Glomerular visceral epithelial cell (primary cell): Measurements from ENCODE around the gene ABTB1.

Experiments
- DNase-seq: peaks from one replicate; pipeline ENCODE4 v3.0.0-alpha.2; 2016; ENCODE audit errors: extremely low spot score

ABTB1 gene

DNA sequence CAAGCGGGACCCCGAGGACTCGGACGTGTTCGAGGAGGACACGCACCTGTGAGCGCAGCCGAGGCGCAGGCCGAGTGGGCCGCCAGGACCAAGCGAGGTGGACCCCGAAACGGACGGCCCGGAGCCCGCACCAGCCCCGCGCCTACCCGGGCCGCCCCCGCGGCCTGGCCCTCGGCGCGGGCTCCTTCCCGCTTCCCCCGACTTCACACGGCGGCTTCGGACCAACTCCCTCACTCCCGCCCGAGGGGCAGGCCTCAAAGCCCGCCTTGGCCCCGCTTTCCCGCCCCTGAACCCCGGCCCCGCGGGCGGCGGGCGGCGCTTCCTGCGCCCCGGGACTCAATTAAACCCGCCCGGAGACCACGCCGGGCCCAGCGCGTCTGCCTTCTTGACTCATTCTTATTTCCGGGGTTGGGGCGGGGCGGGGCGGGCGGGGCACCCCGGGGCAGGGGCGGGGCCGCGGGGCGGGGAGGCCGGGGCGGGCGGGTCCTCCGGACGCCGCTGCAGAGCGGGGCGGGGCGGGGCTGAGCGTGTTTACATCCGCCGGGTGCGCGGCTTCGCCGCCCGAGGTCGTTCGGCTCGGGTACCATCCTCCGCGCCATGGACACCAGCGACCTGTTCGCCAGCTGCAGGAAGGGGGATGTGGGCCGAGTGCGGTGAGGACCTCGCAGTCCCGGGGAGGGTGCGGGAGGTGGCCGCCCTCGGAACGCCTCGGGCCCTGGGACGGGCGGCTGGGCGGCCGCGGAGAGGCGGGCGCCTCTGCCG is at the start of gene ABTB1:
Gene ABTB1 (plus strand): TSS at position 524 of the 762 bp plus-strand sequence. CDS start 74 bp downstream, at position 598.
- DNase-seq: peak; percentile 85

DNA sequence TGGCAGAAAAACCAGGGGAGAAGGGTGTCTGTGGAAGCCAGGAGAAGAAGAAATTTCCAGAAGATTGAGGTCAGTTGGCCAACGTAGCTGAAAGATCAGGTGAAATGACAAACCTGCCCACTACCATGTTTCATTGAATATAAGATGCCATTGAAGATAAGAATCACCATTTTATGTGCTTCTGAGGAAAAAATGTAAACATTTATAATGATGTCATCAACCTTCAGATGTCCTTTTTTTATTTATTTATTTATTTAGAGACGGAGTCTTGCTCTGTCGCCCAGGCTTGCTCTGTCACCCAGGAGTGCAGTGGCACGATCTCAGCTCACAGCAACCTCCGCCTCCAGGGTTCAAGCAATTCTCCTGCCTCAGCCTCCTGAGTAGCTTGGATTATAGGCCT is 48.7 kb upstream of the ABTB1 start:
- no peak for DNase-seq

DNA sequence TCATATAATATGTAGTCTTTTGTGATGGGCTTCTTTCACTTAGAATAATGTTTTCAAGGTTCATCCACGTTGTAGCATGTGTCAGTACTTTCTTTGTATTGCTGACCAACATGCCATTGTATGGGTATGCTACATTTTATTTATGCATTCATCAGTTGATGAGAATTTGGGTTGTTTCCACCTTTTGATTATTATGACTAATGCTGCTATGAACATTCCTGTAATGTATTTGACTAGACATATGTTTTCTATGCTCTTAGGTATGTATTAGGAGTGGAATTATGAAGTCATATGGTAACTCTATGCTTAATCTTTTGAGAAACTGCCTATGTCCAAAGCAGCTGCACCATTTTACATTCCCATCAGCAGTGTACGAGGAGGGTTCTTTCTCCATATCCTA is 46.9 kb upstream of the ABTB1 start:
- DNase-seq: no peak

DNA sequence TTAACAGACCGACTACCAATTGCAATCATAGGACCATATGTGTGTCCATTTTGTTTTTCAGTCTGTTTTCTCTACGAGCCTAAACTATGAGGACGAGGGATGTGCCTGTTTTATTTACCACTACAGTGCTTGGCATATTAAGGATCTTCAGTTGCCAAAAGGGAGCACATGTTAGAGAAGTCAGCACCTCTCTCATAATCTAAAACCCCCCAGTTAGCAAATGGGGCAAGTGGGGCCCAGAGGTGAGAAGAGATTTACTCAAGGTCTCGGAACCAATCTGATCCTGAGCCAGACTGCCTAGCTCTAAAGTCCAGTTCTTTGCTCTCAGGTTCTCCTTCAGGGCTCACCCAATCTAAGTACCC is 44.3 kb upstream of the ABTB1 start:
- DNase-seq: no peak

DNA sequence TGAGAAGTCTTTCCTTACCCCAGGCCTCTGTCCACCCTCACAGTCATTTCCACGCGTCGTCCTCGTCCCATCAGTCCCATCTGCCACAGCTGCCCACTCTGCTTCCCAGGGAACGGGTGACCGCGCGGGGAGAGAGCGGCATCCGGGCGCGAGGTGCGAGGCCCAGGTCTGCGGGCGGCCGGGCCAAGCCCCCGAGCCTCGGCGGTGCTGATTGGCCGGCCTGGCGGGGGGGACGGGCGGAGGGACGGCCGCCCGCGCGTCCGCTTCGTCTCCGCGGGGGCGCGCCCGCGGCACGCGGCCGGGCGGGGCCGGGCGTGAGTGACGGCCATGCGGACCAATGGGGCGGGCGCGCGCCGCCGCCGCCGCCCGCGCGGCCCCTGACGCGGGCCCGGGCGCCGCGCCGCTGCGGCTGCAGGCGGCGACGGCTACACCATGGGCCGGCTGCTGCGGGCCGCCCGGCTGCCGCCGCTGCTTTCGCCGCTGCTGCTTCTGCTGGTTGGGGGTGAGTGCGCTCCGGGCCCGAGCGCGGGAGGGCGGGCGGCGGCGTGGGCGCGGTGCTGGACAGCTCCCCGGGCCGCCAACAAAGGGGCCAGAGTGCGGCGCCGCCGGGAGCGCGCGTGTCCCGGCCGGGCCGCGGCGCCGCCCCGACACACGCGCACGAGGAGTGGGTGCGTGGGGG is 43.8 kb upstream of the ABTB1 start, which contains the start of gene PODXL2:
Gene PODXL2 (plus strand): TSS at position 398 of the 679 bp plus-strand sequence. CDS start 35 bp downstream, at position 433.
- DNase-seq: peak; percentile 68

DNA sequence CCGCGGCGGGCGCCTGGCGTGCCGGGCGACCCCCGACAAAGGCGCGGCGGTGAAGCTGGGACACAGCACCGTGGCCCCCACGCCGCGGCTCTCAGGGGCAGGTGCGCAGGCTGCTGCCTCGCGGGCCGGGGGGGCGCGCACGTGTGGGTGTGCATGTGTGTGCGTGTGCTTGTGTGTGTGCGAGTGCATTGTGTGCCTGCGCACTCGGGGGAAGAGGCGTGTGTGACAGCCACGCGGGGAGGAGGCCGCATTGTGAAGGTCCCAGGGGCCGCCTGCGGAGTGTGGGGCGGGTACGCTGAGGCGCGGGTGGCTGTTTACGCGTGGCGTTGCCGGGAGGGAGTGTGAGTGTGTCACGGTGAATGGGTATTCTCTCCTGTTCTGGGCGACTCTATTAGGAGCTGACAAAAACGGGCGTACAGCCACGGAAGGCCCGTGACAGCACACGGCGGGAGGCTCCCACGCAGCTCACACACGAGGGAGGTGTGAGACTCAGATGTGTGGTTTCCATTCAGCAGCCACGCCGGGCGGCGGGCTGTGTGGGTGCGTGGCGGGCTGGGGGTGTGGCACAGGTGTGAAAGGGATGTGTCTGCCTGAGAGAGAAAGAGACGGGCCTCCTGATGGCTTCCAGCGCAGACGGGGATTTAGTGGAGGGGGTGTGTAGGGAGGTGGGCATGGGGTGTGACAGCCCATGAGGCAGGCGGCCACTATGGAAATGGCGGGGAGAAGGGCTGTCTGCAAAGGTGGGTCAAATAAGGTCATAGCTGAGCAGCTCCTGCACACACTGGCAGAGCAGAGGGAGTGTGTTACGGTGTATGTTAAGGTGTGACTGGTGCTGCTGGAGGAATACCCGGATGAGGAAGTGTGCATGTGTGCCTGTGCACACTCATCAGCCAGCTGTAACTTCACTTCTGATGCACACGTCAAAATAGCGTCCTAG is 43.0 kb upstream of the ABTB1 start:
- no peak for DNase-seq

DNA sequence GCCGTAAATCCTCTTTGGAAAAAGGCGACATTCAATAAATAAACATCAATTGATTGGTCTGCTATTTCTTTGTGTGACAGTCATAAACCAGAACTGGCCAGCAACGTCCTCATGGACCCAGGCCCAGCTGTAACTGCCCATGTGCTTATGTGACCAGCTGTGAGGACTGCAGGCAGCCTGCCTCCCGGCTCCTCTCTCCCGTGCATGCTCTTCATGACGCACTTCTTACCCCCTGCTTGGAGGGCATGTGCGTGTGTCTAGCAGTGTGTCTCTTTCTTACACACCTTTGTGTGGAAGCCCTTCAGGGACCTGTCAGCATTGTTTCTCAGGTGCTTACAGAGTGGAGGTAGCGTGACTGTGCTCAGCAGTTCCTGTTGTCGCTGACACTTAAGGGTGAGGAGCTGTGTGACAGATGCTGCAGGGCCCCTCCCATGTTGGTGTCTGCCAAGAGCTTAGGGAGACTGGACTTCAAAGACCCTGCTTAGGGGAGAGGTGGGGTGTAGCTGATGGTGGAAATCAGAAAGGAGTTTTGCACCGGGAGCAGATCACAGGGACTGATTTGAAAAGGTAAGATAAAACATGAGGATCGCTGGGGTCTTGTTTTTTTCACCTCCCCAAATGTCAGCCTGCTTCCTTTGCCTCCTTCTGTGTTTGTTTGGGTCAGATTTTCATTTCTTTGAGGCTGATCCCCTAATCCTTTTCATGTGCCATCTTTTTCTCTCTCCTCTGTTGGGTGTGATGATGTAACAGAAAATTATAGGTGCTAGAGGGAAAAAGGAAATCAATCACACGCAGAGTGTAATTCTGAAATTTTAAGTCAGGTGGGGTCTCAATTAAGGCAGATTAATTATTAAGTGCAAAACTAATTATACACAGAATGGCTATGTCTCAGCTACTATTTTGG is 41.7 kb upstream of the ABTB1 start:
- no peak for DNase-seq

DNA sequence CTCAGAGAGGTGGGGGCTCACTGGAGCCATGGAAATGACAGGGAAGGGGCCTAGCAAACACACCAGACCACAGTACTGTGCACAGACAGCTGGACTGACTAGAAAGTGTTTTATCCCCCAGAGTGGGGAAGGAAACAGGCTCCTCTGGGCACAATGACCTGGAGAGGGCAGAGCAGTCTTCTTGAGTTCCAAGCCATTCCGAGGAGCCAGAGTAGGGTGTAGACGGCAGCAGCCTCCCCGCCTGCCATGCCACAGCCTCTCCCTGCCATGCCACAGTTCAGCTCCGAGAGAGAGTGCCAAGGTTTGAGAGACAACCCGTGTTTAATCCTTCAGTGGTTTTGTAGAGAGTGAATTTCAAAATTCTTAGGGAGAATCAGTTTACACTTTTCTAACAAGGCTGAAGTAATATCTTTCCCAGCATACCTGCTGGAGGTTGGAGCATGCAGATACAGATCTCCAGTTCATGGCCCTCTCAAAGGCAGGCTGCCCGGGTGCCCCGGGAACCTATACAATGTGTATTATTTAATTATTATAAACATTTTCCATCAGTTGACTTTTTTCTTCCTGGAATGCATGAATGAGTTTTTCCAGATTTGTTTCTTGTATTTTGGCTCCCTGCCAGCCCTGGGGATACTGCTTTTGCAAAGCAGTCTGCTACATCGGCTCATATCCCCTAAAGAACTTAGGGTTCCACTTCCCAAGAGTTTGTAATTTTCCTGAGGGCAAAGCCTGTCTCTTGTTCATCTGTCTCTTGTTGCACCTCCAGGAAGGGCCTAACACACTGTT is 40.5 kb upstream of the ABTB1 start:
- DNase-seq: no peak

DNA sequence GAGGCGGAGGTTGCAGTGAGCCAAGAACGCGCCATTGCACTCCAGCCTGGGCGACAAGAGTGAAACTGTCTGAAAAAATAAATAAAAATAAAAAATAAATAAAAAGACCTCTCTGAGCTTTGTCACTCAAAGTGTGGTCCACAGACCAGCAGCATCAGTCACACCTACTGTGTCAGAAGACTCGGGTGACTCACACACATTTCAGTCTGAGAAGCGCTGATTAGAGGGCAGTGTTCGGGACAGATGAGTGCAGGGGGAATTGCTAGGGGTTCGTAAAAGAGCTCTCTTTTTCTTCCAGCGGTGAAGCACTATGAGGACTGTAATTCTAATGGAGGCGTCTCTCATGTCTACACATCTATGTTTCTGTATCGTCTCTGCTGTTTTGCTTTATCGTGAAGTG is 38.1 kb upstream of the ABTB1 start:
- no peak for DNase-seq

DNA sequence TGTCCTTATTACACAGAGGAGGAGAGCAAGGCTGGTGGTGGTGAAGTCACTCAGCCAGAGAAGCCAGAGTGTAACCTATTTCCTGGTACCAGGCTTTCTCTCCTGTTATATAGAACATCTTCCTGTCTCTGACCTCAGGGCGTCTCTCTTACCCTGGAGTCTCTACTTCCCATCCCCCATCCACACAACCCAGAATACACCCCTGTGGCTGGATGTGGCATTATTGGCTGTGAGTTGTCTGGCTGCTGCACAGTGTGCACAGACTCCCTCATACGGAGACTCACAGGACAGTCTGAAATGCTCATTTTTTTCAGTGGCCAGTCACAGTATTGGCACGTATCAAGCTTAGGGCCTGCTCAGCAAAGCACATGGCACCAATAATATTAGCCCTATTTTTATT is 35.2 kb upstream of the ABTB1 start:
- peak; percentile 52 for DNase-seq

DNA sequence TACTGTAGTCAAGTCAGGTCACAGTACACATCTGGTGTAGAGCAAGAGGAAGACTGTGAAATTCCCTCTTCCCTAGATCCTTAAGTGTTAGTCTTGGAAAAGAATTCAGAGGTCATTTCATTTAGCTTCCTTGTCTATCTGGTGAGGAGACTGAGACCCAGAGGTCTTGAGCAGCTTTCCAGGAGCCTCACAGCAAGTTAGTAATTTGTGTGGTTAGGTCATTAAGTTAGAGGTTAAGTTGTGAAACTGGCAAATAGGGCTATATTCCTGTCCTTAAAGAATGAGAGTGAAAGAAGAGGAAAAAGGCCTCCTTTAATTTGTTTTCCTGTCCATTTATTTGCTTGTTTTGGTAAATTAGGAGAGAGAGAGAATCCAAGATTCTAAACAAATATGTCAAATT is 34.8 kb upstream of the ABTB1 start:
- DNase-seq: no peak

DNA sequence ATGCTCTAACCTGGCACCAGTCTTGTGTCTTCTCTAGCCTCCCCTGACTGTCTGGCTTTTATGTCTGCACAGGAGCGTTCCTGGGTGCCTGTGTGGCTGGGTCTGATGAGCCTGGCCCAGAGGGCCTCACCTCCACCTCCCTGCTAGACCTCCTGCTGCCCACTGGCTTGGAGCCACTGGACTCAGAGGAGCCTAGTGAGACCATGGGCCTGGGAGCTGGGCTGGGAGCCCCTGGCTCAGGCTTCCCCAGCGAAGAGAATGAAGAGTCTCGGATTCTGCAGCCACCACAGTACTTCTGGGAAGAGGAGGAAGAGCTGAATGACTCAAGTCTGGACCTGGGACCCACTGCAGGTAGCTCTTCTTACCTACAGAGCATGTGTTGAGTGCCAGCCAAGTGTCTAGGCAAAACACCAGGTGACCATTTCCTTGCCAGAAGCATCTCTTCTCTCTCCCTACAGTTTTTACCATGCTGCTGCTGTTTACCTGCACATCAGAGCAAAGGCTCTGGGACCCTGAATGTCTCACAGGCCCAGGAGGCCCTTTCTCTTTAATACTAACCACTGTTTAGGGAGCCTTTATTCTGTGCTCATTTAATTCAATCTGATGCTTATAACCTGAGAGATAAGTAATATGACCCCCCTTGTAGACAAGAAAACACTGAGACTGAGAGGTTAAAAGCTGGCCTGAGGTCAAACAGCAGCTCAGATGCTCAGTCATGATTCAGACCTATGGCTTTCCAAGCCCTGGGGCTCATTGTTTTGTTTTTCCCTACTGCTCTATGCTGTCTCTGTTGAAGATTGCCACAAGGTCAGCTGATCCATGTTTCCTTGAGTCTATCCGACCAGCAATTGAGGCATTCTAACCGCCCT is 33.3 kb upstream of the ABTB1 start:
- DNase-seq: peak; percentile 37

DNA sequence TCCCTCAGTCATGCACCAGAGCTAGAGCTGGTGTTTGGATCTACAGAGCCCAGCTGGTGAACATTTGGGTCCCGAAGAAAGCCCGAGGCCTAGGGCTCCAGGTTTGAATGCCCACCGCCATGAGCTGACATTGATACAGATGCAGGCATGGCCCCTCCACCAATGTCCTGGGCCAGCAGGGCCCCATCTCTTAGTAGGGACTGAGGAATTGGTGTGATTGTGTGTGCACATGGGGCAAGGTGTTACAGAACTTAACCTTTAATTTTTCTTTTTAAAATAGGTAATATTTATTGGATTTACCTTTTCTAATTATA is 32.8 kb upstream of the ABTB1 start:
- DNase-seq: no peak

DNA sequence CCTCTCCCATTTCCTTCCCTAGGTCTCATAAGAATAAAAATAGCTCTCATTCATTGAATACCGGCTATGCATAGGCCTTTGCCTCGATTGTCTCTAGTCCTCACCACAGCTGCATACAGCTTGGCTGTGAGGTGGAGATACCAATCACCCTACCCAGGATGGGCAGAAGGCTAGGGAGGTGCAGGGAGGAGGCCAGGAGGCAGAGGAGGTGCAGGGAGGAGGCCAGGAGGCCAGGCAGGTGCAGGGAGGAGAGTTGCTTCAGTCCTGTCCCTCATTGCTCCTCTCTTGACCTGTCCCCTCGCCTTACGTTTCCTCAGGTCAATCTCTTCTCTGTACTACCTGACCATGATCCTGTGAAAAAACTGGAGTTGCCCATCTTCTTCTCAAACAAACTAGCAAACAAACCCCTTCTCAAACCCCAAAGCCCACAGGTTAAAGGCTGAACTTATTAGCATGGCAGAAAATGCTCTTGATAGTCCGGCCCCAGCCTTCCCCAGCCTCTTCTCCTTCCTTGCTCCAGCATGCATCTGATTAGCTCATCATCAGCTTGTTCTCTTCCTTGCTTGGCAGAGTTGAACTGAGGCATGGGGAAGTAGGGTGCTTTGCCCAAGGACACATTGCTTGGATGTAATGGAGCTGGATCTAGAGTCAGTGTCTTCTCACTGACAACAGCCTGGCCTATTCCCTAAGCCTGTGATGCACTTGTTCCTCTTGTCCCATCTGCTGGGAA is 27.9 kb upstream of the ABTB1 start:
- DNase-seq: no peak

DNA sequence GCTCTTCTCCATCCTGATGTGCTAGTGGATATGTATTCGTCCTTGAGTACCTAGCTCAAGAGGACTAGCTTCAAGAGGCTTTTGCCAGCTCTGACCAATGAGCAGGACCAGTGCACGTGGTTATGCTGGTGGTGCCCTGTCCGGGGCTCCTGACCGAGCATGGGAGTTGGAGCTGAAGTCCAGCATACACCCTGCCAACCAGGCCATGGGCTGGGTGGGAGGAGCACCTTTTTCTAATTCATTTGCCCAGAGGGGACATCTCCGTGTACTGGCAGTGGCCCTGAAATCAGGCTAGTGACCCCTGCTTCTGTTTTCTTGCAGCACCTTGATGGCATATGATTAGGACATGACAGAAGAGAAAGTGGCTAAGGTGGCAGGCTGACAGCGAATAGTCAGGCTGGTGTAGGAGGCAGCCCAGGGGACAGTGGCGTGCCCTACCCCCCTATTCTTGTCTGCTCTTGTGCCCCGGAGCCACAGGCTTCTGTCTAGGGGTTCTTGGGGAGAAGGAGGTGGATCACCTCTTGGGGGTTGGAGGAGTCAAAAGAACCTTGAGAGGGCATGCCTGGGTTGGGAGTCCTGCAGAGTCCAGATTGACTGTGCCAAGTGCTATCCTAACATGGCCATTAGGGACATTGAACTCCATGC is 27.3 kb upstream of the ABTB1 start:
- DNase-seq: no peak

DNA sequence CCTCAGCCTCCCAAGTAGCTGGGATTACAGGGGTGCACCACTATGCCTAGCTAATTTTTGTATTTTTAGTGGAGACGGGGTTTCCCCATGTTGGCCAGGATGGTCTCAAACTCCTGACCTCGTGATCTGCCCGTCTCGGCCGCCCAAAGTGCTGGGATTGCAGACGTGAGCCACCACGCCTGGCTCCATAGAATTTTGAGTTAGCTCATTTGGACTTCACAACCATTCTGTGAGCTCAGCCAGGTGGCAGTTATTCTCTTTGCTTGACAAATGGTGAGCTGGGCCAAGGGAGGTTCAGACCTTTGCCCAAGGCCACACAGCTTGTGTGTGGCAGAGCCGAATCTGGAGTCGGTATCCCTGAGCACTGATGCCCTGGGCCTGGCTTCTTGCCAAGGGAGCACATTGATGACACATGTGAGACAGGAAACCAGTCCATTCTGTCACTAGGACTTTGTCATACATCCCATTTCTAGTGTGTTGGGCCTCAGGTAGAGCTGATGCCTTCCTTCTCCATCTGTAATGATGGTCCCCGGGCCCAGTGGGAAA is 26.2 kb upstream of the ABTB1 start:
- no peak for DNase-seq

DNA sequence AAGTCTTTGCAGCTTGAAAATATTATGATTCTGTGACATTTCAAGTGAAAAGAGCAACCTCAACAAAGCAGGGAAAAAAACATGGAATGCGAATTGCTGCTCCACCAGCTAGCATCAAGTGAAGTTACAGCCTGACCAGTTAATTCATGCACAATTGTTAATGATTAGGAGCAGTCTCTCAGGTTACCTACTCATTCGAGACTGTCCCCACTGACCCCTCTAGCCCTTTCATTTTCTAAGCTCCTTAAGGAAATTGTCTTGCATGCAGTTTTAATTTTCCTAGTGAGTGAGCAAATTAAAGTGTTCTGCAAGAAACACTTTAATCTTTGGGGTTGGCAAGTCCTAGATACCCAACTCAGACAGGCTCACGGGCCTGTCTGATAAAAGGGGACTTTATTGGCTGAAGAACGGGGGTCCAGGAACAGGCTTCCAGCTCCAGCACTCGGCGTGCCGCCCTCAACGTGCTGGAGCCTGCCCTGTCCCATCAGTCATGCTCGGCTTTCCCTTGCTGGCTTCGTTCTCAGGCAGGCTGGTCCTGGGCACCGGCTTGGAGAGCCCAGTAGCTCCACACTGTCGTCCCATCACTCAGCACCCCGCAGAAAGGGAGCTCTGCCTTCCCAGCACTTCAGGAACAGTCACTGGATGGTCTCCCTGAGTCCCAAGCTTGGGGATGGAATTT is 25.4 kb upstream of the ABTB1 start:
- no peak for DNase-seq

DNA sequence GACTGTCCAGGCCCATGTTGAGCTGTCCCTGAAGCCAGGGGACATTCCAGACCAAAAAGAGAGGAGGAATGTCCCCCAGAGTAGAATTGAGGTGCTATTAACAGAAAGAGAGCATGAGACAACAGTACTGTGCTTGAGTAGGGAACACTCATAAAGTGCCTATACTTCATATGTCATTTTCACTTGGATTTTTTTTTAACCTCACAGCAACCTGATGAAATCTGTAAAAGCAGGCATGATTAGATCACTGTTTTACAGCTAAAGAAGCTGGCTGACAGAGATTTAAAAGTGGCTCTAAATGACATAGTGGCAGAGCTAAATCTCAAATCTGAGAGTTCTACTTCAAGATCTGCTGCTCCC is 24.9 kb upstream of the ABTB1 start:
- no peak for DNase-seq
